Esophagus muscularis mucosa (tissue), 4 donors: ENCODE measurements around the gene CARM1.

Source experiments
- EP300 ChIP-seq: sonication (generic); formaldehyde crosslinking; IDR thresholded peaks from one replicate; pipeline ENCODE4 v1.6.1; 2017; ENCODE audit warnings: antibody characterized with exemption
- POLR2A ChIP-seq: fragments of 450-650 bp; IDR thresholded peaks from one replicate; pipeline ENCODE4 v1.6.1; 2017; ENCODE audit warnings: antibody characterized with exemption, moderate library complexity, mild to moderate bottlenecking, low read depth
- TF ChIP-seq, protein P1 (sequence below), 3 experiments: fragments of 200-600 bp in 2 of 3; fragments of 450-650 bp in 1 of 3; sonication (generic) in 2 of 3; IDR thresholded peaks; one replicate each; pipeline ENCODE4 v1.5.1; 2017 to 2019; ENCODE audit warnings: antibody characterized with exemption in 3 of 3, mild to moderate bottlenecking in 2 of 3, moderate library complexity in 1 of 3

DNA sequence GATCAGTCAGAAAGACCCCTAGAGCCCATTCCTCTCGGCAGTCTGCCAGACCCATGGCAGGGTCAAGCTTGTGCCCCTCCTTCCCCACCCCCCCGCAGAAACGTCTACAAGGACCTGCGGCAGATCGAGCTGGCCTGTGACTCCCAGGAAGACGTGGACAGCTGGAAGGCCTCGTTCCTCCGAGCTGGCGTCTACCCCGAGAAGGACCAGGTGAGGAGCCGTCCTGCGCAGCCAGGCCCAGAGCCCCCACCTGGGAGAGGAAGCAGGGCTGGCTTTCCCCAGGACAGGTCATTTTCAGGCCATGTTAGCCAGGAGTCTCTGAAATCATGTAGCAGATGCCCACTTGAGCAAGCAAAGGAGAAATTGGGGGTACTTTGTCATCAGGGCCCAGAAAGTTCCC is 47.7 kb upstream of the CARM1 start:
- TF ChIP-seq, protein P1, sequence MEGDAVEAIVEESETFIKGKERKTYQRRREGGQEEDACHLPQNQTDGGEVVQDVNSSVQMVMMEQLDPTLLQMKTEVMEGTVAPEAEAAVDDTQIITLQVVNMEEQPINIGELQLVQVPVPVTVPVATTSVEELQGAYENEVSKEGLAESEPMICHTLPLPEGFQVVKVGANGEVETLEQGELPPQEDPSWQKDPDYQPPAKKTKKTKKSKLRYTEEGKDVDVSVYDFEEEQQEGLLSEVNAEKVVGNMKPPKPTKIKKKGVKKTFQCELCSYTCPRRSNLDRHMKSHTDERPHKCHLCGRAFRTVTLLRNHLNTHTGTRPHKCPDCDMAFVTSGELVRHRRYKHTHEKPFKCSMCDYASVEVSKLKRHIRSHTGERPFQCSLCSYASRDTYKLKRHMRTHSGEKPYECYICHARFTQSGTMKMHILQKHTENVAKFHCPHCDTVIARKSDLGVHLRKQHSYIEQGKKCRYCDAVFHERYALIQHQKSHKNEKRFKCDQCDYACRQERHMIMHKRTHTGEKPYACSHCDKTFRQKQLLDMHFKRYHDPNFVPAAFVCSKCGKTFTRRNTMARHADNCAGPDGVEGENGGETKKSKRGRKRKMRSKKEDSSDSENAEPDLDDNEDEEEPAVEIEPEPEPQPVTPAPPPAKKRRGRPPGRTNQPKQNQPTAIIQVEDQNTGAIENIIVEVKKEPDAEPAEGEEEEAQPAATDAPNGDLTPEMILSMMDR (IDR thresholded peaks at IDR 0.05) = no peak
- TF ChIP-seq EP300 (no peak), POLR2A (no peak)
